ENCODE data around the gene NLRP6. TPM values are rescaled to one million over a fixed set of nuclear protein-coding genes. Genes with fewer than 3 reads are reported as not detected.

NLRP6 gene
- total RNA-seq, 6 experiments from 2014 or later: not detected

GRCh38 chr11:256952-257737 is 21.1 kb upstream of the NLRP6 start:
- Mint-ChIP-seq H3K9me3 (no peaks in the 10 kb centered on the region; the same call in 1 of the 2 replicates), H3K36me3 (ENCODE audit: low read depth) (peaks cover 6% of the 10 kb centered on the region; the same call in 1 of the 2 replicates), H3K4me1 (ENCODE audit: low read depth) (no peaks in the 10 kb centered on the region), H3K27ac (no peak overlapping the region), H3K4me3 (no peak overlapping the region), H3K27me3 (ENCODE audit: insufficient read depth) (peaks cover 23% of the 10 kb centered on the region)
- no peak for TF ChIP-seq CTCF (IDR thresholded peaks at IDR 0.05)
- DNase-seq: no peak

- Mint-ChIP-seq H3K4me3 (no peak overlapping the region), H3K9me3 (no peaks in the 10 kb centered on the region; the same call in 1 of the 2 replicates), H3K27ac (no peak overlapping the region), H3K36me3 (ENCODE audit: low read depth) (no peaks in the 10 kb centered on the region), H3K4me1 (ENCODE audit: low read depth) (no peaks in the 10 kb centered on the region), H3K27me3 (ENCODE audit: insufficient read depth) (peaks cover 23% of the 10 kb centered on the region)
- TF ChIP-seq CTCF (IDR thresholded peaks at IDR 0.05): peak; percentile 22; the same call in 1 of the 2 replicates
- DNase-seq: no peak
Observed at GRCh38 chr11:257766-258493, 20.3 kb upstream of the NLRP6 start.

- Mint-ChIP-seq H3K36me3 (ENCODE audit: low read depth) (no peaks in the 10 kb centered on the region), H3K4me3 (no peak overlapping the region), H3K9me3 (no peaks in the 10 kb centered on the region; the same call in 1 of the 2 replicates), H3K27ac (no peak overlapping the region), H3K4me1 (ENCODE audit: low read depth) (no peaks in the 10 kb centered on the region), H3K27me3 (ENCODE audit: insufficient read depth) (peaks cover 23% of the 10 kb centered on the region)
- no peak for DNase-seq
- TF ChIP-seq CTCF (IDR thresholded peaks at IDR 0.05): no peak
Observed at GRCh38 chr11:259413-259812, 18.8 kb upstream of the NLRP6 start.

- TF ChIP-seq CTCF (IDR thresholded peaks at IDR 0.05): no peak
- H3K4me1 Mint-ChIP-seq (ENCODE audit: low read depth): no peaks in the 10 kb centered on the region
- no peaks in the 10 kb centered on the region; the same call in 1 of the 2 replicates for H3K9me3 Mint-ChIP-seq
- DNase-seq: no peak
- H3K36me3 Mint-ChIP-seq (ENCODE audit: low read depth): no peaks in the 10 kb centered on the region
- H3K27ac Mint-ChIP-seq: no peak overlapping the region
- H3K27me3 Mint-ChIP-seq (ENCODE audit: insufficient read depth): peaks cover 23% of the 10 kb centered on the region
- H3K4me3 Mint-ChIP-seq: no peak overlapping the region
Observed at GRCh38 chr11:261624-262023, 16.6 kb upstream of the NLRP6 start.

GRCh38 chr11:266676-267439 is 11.3 kb upstream of the NLRP6 start:
- no peak for TF ChIP-seq CTCF (IDR thresholded peaks at IDR 0.05)
- Mint-ChIP-seq H3K4me3 (no peak overlapping the region; the same call in 1 of the 2 replicates), H3K4me1 (ENCODE audit: low read depth) (no peaks in the 10 kb centered on the region), H3K27ac (no peak overlapping the region), H3K27me3 (ENCODE audit: insufficient read depth) (peaks cover 17% of the 10 kb centered on the region), H3K9me3 (no peaks in the 10 kb centered on the region; the same call in 1 of the 2 replicates), H3K36me3 (ENCODE audit: low read depth) (no peaks in the 10 kb centered on the region)
- DNase-seq: no peak

Data from HFFc6 (cell line).